Endothelial cell (in vitro differentiated cells): ENCODE measurements around the gene OLFML3. TPM values are rescaled to one million over a fixed set of nuclear protein-coding genes. Genes with fewer than 3 reads are reported as not detected.

Experiments used
- DNase-seq: peaks from one replicate; pipeline ENCODE4 v3.0.0; 2021; ENCODE audit warnings: low spot score
- H3K27ac Mint-ChIP-seq: one replicate; pipeline ENCODE4 v1.8.0; 2021; ENCODE audit warnings: mixed read lengths, inconsistent platforms; ENCODE audit not compliant: unreplicated experiment
- H3K27me3 Mint-ChIP-seq: one replicate; pipeline ENCODE4 v1.8.0; 2021; ENCODE audit warnings: mild to moderate bottlenecking, moderate library complexity, mixed read lengths, inconsistent platforms; ENCODE audit not compliant: unreplicated experiment
- H3K36me3 Mint-ChIP-seq: one replicate; pipeline ENCODE4 v1.8.0; 2021; ENCODE audit warnings: mild to moderate bottlenecking, low read depth, mixed read lengths, inconsistent platforms; ENCODE audit not compliant: unreplicated experiment
- H3K4me1 Mint-ChIP-seq: one replicate; pipeline ENCODE4 v1.8.0; 2021; ENCODE audit warnings: mild to moderate bottlenecking, mixed read lengths, inconsistent platforms; ENCODE audit not compliant: unreplicated experiment
- H3K4me3 Mint-ChIP-seq: one replicate; pipeline ENCODE4 v1.8.0; 2021; ENCODE audit warnings: mild to moderate bottlenecking, mixed read lengths, inconsistent platforms; ENCODE audit not compliant: unreplicated experiment
- H3K9me3 Mint-ChIP-seq: one replicate; pipeline ENCODE4 v1.8.0; 2021; ENCODE audit warnings: mixed read lengths, inconsistent platforms; ENCODE audit not compliant: unreplicated experiment
- total RNA-seq: library from RNA; stranded (reverse); fragmentation: NEBNext Ultra II Directional; extraction: Animal tissue kit (Norgen Biotek cat#: 25700); gene quantifications from one replicate; pipeline ENCODE4 v1.2.1, GENCODE V29; 2021; ENCODE audit not compliant: unreplicated experiment
- TF ChIP-seq, protein P1 (sequence below): fragments of 200-600 bp; sonication (generic); IDR thresholded peaks from one replicate; pipeline ENCODE4 v1.5.0; 2021; ENCODE audit warnings: antibody characterized with exemption; ENCODE audit not compliant: unreplicated experiment

OLFML3 gene
- total RNA-seq, 1 donor from 2014 or later = 130 TPM

DNA sequence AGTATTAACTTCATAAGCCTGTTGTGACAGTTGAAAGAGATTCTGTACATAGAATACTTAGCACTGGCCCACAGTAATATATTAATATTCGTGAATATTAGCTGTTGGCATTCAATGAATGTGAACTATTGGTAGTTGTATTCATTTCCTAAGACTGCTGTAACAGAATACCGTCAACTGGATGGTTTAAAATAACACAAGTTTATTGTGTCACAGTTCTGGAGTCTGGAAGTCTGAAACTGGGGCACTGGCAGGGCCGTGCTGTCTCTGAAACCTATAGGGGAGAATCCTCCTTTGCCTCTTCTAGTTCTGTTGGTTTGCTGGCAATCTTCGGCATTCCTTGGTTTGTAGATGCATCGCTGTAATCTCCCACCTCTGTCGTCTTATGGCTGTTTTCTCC is 47.5 kb downstream of the OLFML3 start:
- no peak overlapping the region for H3K4me3 Mint-ChIP-seq
- TF ChIP-seq, protein P1, sequence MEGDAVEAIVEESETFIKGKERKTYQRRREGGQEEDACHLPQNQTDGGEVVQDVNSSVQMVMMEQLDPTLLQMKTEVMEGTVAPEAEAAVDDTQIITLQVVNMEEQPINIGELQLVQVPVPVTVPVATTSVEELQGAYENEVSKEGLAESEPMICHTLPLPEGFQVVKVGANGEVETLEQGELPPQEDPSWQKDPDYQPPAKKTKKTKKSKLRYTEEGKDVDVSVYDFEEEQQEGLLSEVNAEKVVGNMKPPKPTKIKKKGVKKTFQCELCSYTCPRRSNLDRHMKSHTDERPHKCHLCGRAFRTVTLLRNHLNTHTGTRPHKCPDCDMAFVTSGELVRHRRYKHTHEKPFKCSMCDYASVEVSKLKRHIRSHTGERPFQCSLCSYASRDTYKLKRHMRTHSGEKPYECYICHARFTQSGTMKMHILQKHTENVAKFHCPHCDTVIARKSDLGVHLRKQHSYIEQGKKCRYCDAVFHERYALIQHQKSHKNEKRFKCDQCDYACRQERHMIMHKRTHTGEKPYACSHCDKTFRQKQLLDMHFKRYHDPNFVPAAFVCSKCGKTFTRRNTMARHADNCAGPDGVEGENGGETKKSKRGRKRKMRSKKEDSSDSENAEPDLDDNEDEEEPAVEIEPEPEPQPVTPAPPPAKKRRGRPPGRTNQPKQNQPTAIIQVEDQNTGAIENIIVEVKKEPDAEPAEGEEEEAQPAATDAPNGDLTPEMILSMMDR = no peak
- H3K4me1 Mint-ChIP-seq = no peaks in the 10 kb centered on the region
- H3K27me3 Mint-ChIP-seq = no peaks in the 10 kb centered on the region
- no peak overlapping the region for H3K27ac Mint-ChIP-seq
- DNase-seq = no peak
- H3K9me3 Mint-ChIP-seq = no peaks in the 10 kb centered on the region
- no peaks in the 10 kb centered on the region for H3K36me3 Mint-ChIP-seq

Other genes with a start within 250 kb of the OLFML3 start
- gene PHTF1, start 220.0 kb upstream of the OLFML3 start, total RNA-seq = 35.4 TPM
- gene RSBN1, start 167.0 kb upstream of the OLFML3 start, total RNA-seq = 15.0 TPM
- 0.87 TPM for gene PTPN22, start 107.8 kb upstream of the OLFML3 start, total RNA-seq
- gene BCL2L15, start 91.9 kb upstream of the OLFML3 start, total RNA-seq = 0.49 TPM
- 28.4 TPM for gene AP4B1, start 74.7 kb upstream of the OLFML3 start, total RNA-seq
- gene DCLRE1B, start 74.1 kb upstream of the OLFML3 start, total RNA-seq = 11.8 TPM
- 56.6 TPM for gene HIPK1, start 50.1 kb upstream of the OLFML3 start, total RNA-seq
- 2.1 TPM for gene SYT6, start 174.4 kb downstream of the OLFML3 start, total RNA-seq